Neutrophil (primary cell): ENCODE measurements around the gene MYO1D.
"Not testable (repeated sequence)": the region's sequence is repeated elsewhere in the genome, so short reads cannot be mapped to it uniquely, and the experiment has no call there.

Experiments
- H3K27ac ChIP-seq: fragments of 200-600 bp; sonication (generic); 2 replicates; pipeline ENCODE4 v1.5.1; 2016; ENCODE audit warnings: mild to moderate bottlenecking, moderate library complexity
- H3K27me3 ChIP-seq: fragments of 200-600 bp; sonication (generic); 2 replicates; pipeline ENCODE4 v1.6.0; 2016; ENCODE audit warnings: mild to moderate bottlenecking
- H3K36me3 ChIP-seq: fragments of 200-600 bp; sonication (generic); 2 replicates; pipeline ENCODE4 v1.5.1; 2017
- H3K4me1 ChIP-seq, 2 experiments: fragments of 200-600 bp in 1 of 2; sonication (generic) in 1 of 2; 1 replicate in 1 of 2; 2 replicates in 1 of 2; pipeline versions ENCODE4 v1.5.1 to v1.6.1; 2013 to 2016; ENCODE audit warnings: low read depth in 1 of 2, low read length in 1 of 2, mild to moderate bottlenecking in 1 of 2, moderate library complexity in 1 of 2; ENCODE audit not compliant: control insufficient read depth in 1 of 2, insufficient read depth in 1 of 2
- H3K4me3 ChIP-seq, 2 experiments: fragments of 200-600 bp in 1 of 2; sonication (generic) in 1 of 2; 1 replicate in 1 of 2; 2 replicates in 1 of 2; pipeline ENCODE4 v1.5.1; 2013 to 2016; ENCODE audit warnings: low read depth in 1 of 2, low read length in 1 of 2, mild to moderate bottlenecking in 1 of 2, moderate library complexity in 1 of 2
- H3K9me3 ChIP-seq: fragments of 200-600 bp; sonication (generic); 2 replicates; pipeline ENCODE4 v1.5.1; 2016
- TF ChIP-seq, protein P1 (sequence below): fragments of 200-600 bp; sonication (generic); IDR thresholded peaks from 2 replicates; pipeline ENCODE4 v1.5.1; 2016; ENCODE audit warnings: antibody characterized with exemption

The MYO1D gene

GRCh38 chr17:32824334-32824733 lies 52.6 kb downstream of the MYO1D start:
- Histone ChIP-seq H3K27ac (no peak overlapping the region), H3K4me3 (no peak overlapping the region), H3K4me1 (no peaks in the 10 kb centered on the region), H3K9me3 (no peaks in the 10 kb centered on the region), H3K36me3 (no peaks in the 10 kb centered on the region), H3K27me3 (peaks cover 53% of the 10 kb centered on the region)
- TF ChIP-seq, protein P1, sequence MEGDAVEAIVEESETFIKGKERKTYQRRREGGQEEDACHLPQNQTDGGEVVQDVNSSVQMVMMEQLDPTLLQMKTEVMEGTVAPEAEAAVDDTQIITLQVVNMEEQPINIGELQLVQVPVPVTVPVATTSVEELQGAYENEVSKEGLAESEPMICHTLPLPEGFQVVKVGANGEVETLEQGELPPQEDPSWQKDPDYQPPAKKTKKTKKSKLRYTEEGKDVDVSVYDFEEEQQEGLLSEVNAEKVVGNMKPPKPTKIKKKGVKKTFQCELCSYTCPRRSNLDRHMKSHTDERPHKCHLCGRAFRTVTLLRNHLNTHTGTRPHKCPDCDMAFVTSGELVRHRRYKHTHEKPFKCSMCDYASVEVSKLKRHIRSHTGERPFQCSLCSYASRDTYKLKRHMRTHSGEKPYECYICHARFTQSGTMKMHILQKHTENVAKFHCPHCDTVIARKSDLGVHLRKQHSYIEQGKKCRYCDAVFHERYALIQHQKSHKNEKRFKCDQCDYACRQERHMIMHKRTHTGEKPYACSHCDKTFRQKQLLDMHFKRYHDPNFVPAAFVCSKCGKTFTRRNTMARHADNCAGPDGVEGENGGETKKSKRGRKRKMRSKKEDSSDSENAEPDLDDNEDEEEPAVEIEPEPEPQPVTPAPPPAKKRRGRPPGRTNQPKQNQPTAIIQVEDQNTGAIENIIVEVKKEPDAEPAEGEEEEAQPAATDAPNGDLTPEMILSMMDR: no peak

- Histone ChIP-seq H3K4me3 (no peak overlapping the region), H3K27ac (no peak overlapping the region)
Observed at GRCh38 chr17:32822996-32823395, 53.9 kb downstream of the MYO1D start.

DNA sequence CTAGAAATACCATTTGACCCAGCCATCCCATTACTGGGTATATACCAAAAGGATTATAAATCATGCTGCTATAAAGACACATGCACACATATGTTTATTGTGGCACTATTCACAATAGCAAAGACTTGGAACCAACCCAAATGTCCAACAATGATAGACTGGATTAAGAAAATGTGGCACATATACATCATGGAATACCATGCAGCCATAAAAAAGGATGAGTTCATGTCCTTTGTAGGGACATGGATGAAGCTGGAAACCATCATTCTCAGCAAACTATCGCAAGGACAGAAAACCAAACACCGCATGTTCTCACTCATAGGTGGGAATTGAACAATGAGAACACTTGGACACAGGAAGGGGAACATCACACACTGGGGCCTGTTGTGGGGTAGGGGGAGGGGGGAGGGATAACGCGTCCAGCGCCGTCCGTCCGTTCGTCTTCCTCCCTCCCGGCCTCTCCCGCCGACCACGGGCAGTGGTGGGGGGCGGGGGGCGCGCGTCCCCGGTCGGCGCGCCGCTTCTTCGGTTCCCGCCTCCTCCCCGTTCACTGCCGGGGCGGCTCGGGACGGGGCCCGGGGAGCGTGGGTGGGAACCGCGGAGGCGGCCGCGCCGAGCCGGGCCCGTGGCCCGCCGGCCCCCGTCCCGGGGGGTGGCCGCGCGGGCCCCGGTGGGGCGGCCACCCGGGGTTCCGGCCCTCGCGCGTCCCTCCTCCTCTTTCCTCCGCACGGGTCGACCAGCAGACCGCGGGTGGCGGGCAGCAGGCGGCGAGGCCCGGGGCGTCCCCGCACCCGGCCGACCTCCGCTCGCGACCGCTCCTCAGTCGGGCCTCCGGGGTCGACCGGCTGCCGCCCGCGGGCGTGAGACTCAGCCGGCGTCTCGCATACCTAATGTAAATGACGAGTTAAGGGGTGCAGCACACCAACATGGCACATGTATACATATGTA lies 54.7 kb downstream of the MYO1D start:
- H3K27ac ChIP-seq: not testable (repeated sequence)

More at GRCh38 chr17:32822996-32823395, 53.9 kb downstream of the MYO1D start:
- H3K9me3 ChIP-seq: no peaks in the 10 kb centered on the region
- H3K27me3 ChIP-seq: peaks cover 56% of the 10 kb centered on the region
- no peaks in the 10 kb centered on the region for H3K4me1 ChIP-seq
- TF ChIP-seq, protein P1: no peak
- no peaks in the 10 kb centered on the region for H3K36me3 ChIP-seq

DNA sequence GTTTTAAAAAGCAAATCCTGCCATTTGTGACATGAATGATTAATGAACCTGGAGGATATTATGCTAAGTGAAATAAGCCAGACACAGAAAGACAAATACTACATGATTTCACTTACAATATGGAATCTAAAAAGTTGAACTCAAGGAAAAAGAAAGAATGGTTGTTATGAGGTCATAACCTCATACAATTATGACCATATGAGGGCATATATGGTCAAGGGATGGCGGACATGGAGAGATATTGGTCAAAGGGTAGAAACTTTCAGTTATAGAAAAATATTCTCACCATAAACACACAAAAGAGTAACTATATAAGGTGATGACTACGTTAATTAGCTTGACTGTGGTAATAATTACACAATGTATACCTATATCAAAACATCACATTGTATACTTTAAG lies 56.5 kb downstream of the MYO1D start:
- Histone ChIP-seq H3K27me3 (peaks cover 56% of the 10 kb centered on the region), H3K27ac (no peak overlapping the region), H3K4me1 (no peaks in the 10 kb centered on the region), H3K4me3 (no peak overlapping the region), H3K36me3 (no peaks in the 10 kb centered on the region), H3K9me3 (no peaks in the 10 kb centered on the region)
- TF ChIP-seq, protein P1: no peak

More for the DNA sequence above, 54.7 kb downstream of the MYO1D start:
- not testable (repeated sequence) for H3K4me3 ChIP-seq, H3K36me3 ChIP-seq, H3K4me1 ChIP-seq, H3K9me3 ChIP-seq
- peaks cover 56% of the 10 kb centered on the region for H3K27me3 ChIP-seq

DNA sequence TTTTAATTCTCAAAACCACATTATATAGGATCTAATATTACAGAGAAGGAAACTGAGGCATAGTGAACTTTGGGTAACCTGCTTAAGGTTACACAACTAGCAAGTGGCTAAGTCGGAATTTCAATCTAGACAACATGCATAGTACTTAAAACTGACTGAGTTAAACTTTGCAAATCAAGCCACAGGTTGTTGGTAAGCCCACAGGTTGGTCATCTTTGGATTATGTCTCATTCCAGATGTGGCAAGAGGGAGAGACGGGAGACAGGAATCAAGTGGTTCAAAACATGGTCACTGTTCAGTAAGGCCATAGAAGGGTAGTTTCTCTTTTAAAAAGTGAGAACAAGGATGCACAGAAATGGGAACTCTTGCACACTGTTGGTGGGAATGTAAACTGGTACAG lies 57.1 kb downstream of the MYO1D start:
- no peaks in the 10 kb centered on the region for H3K4me1 ChIP-seq
- TF ChIP-seq, protein P1: no peak
- H3K36me3 ChIP-seq: no peaks in the 10 kb centered on the region
- no peak overlapping the region for H3K4me3 ChIP-seq
- H3K9me3 ChIP-seq: no peaks in the 10 kb centered on the region
- peaks cover 56% of the 10 kb centered on the region for H3K27me3 ChIP-seq
- no peak overlapping the region for H3K27ac ChIP-seq

DNA sequence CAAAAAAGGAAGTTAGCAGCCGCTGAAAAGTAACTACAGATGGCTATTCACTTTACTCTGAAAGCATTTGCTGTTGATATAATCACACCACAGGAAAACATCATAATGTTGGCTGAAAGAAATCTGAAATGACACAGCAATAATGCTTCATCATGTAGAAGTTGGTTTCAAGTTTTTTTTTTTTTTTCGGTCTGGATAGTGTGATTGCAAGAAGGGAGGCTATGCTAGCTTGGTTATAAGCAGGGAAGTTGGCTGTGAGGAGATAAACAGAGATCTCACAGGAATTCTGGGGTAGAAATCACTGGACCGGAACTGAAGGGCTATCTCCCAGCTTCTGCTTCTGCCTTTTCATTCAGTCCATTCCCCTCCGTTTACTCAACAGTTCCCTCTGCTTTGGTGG lies 57.9 kb downstream of the MYO1D start:
- TF ChIP-seq, protein P1: no peak
- H3K9me3 ChIP-seq: no peaks in the 10 kb centered on the region
- peaks cover 48% of the 10 kb centered on the region for H3K27me3 ChIP-seq
- H3K4me1 ChIP-seq: no peaks in the 10 kb centered on the region
- H3K27ac ChIP-seq: no peak overlapping the region
- H3K36me3 ChIP-seq: no peaks in the 10 kb centered on the region
- no peak overlapping the region for H3K4me3 ChIP-seq
